NCI-H2196 treated with DMSO at 0.1 percent for 48 hours (cell line): Measurements from ENCODE around the gene BLZF1.
"Not testable (repeated sequence)": the region's sequence is repeated elsewhere in the genome, so short reads cannot be mapped to it uniquely, and the experiment has no call there.

ENCODE experiments used
- DNase-seq: peaks from one replicate; lab custom pipeline; 2025; ENCODE audit not compliant: unreplicated experiment; lab: John Stamatoyannopoulos, UW

BLZF1 gene

GRCh38 chr1:169360415-169360814 is 7.6 kb upstream of the BLZF1 start:
- no peak for DNase-seq

GRCh38 chr1:169361281-169361680 is 6.7 kb upstream of the BLZF1 start:
- no peak for DNase-seq

GRCh38 chr1:169363046-169363730 is 4.8 kb upstream of the BLZF1 start:
- DNase-seq = no peak

GRCh38 chr1:169364948-169365347 is 3.0 kb upstream of the BLZF1 start:
- DNase-seq = no peak

- DNase-seq = no peak
Measured at GRCh38 chr1:169367096-169367685, 804 bp upstream of the BLZF1 start.

GRCh38 chr1:169368406-169368769 is 393 bp downstream of the BLZF1 start:
- DNase-seq = no peak

- DNase-seq = no peak
Measured at GRCh38 chr1:169371404-169371803, 3.4 kb downstream of the BLZF1 start.

GRCh38 chr1:169381162-169381561 is 13.2 kb downstream of the BLZF1 start:
- DNase-seq = no peak

- no peak for DNase-seq
Measured at GRCh38 chr1:169383449-169383848, 15.5 kb downstream of the BLZF1 start.

- no peak for DNase-seq
Measured at GRCh38 chr1:169387399-169387798, 19.4 kb downstream of the BLZF1 start.

- no peak for DNase-seq
Measured at GRCh38 chr1:169390303-169390702, 22.3 kb downstream of the BLZF1 start.

GRCh38 chr1:169392406-169392805 is 24.4 kb downstream of the BLZF1 start:
- no peak for DNase-seq

GRCh38 chr1:169395955-169396354 is 28.0 kb downstream of the BLZF1 start:
- no peak for DNase-seq

GRCh38 chr1:169402578-169402977 is 34.6 kb downstream of the BLZF1 start:
- not testable (repeated sequence) for DNase-seq

- not testable (repeated sequence) for DNase-seq
Measured at GRCh38 chr1:169408340-169408739, 40.3 kb downstream of the BLZF1 start.

GRCh38 chr1:169414952-169415351 is 47.0 kb downstream of the BLZF1 start:
- no peak for DNase-seq

- no peak for DNase-seq
Measured at GRCh38 chr1:169421309-169421708, 53.3 kb downstream of the BLZF1 start.

- no peak for DNase-seq
Measured at GRCh38 chr1:169426174-169426705, 58.2 kb downstream of the BLZF1 start.

GRCh38 chr1:169427081-169427641 is 59.2 kb downstream of the BLZF1 start, which contains the start of gene CCDC181:
TSS of gene CCDC181 (minus strand) at chr1:169427474. CDS start at chr1:169424927, 2,547 bp downstream.
- DNase-seq = no peak
